Osteocyte (in vitro differentiated cells): ENCODE data around the gene N4BP3. TPM values are rescaled to one million over a fixed set of nuclear protein-coding genes. Genes with fewer than 3 reads are reported as not detected.

Experiments used
- DNase-seq: peaks from one replicate; pipeline ENCODE4 v3.0.0; 2021; ENCODE audit warnings: mixed read lengths; ENCODE audit not compliant: unreplicated experiment; ENCODE audit errors: extremely low spot score
- H3K27ac Mint-ChIP-seq: one replicate; pipeline ENCODE4 v1.8.0; 2021; ENCODE audit warnings: mild to moderate bottlenecking, mixed read lengths; ENCODE audit not compliant: unreplicated experiment
- H3K27me3 Mint-ChIP-seq: one replicate; pipeline ENCODE4 v1.8.0; 2021; ENCODE audit warnings: mixed read lengths; ENCODE audit not compliant: unreplicated experiment
- H3K36me3 Mint-ChIP-seq: one replicate; pipeline ENCODE4 v1.8.0; 2021; ENCODE audit warnings: mixed read lengths; ENCODE audit not compliant: unreplicated experiment
- H3K4me1 Mint-ChIP-seq: one replicate; pipeline ENCODE4 v1.8.0; 2021; ENCODE audit warnings: mixed read lengths; ENCODE audit not compliant: unreplicated experiment
- H3K4me3 Mint-ChIP-seq: one replicate; pipeline ENCODE4 v1.8.0; 2021; ENCODE audit warnings: mild to moderate bottlenecking, moderate library complexity, mixed read lengths; ENCODE audit not compliant: unreplicated experiment
- H3K9me3 Mint-ChIP-seq: one replicate; pipeline ENCODE4 v1.8.0; 2021; ENCODE audit warnings: mixed read lengths; ENCODE audit not compliant: unreplicated experiment
- CTCF ChIP-seq: fragments of 200-600 bp; sonication (generic); IDR thresholded peaks from 2 replicates; pipeline ENCODE4 v1.5.0; 2021; ENCODE audit warnings: antibody characterized with exemption, mild to moderate bottlenecking, moderate library complexity
- total RNA-seq: library from RNA; stranded (reverse); gene quantifications from 2 replicates; pipeline ENCODE4 v1.2.1, GENCODE V29; 2021

Gene N4BP3
- total RNA-seq, 1 donor from 2014 or later = 0.64 TPM

DNA sequence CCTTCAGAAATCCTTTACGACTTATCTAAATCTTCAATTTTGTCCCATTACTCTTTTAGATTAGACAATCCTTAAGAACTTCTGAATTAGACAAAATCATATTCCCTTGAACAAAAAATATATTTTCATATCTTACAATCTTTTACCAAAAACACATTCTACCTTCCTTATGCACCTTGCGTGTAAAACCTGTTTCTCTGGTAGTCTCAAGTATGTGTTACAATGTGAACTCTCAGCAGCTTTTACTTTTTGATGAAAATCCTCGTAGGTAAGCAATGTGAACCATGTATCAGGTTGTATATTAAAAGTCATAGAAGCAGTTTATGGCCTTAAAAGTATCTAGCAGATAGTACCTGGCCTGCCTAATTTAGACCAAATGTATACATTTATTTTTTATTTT is 61.1 kb downstream of the N4BP3 start:
- peaks cover 2% of the 10 kb centered on the region for H3K9me3 Mint-ChIP-seq
- H3K27me3 Mint-ChIP-seq = peaks cover 11% of the 10 kb centered on the region
- H3K27ac Mint-ChIP-seq = no peak overlapping the region
- TF ChIP-seq CTCF = no peak
- H3K4me3 Mint-ChIP-seq = no peak overlapping the region
- H3K4me1 Mint-ChIP-seq = no peaks in the 10 kb centered on the region
- no peaks in the 10 kb centered on the region for H3K36me3 Mint-ChIP-seq
- no peak for DNase-seq

Other genes with a start within 250 kb of the N4BP3 start
- gene PROP1, start 117.3 kb upstream of the N4BP3 start, total RNA-seq = not detected in 2 replicates
- 38.8 and 39.5 TPM in 2 replicates for gene RMND5B, start 17.5 kb downstream of the N4BP3 start, total RNA-seq
- 91.0 and 94.2 TPM in 2 replicates for gene NHP2, start 40.4 kb downstream of the N4BP3 start, total RNA-seq
- not detected in 2 replicates for gene GMCL2, start 73.8 kb downstream of the N4BP3 start, total RNA-seq
- 128 and 131 TPM in 2 replicates for gene HNRNPAB, start 91.0 kb downstream of the N4BP3 start, total RNA-seq
- gene PHYKPL, start 119.3 kb downstream of the N4BP3 start, total RNA-seq = 70.2 and 71.3 TPM in 2 replicates